GM23338 (cell line): ENCODE results near the gene ADH5. TPM values are rescaled to one million over a fixed set of nuclear protein-coding genes. Genes with fewer than 3 reads are reported as not detected.

ENCODE experiments used
- ATAC-seq: fragments of 200-7000 bp; cut with Tn5 transposase; 3 replicates; pipeline ENCODE4 v1.9.1; 2020
- DNase-seq: peaks from one replicate; pipeline ENCODE4 v3.0.0-alpha.2; 2015; ENCODE audit warnings: low spot score
- H2AFZ ChIP-seq: fragments of 200-600 bp; sonication (generic); 2 replicates; pipeline ENCODE4 v1.8.0; 2016; ENCODE audit warnings: antibody characterized with exemption, mild to moderate bottlenecking, moderate library complexity
- H3F3A ChIP-seq: fragments of 200-600 bp; sonication (generic); replicated peaks from 2 replicates; pipeline ENCODE4 v1.8.0; 2017; ENCODE audit warnings: antibody characterized with exemption, mixed run types, low read depth
- H3K27ac ChIP-seq: fragments of 200-600 bp; sonication (generic); 2 replicates; pipeline ENCODE4 v1.6.1; 2016; ENCODE audit warnings: low read depth
- H3K27me3 ChIP-seq: fragments of 200-600 bp; sonication (generic); 2 replicates; pipeline ENCODE4 v1.8.0; 2016; ENCODE audit warnings: mild to moderate bottlenecking, mixed run types, moderate library complexity; ENCODE audit not compliant: insufficient read depth
- H3K36me3 ChIP-seq: fragments of 200-600 bp; sonication (generic); 2 replicates; pipeline ENCODE4 v1.8.0; 2016; ENCODE audit warnings: mild to moderate bottlenecking; ENCODE audit not compliant: insufficient read depth
- H3K4me1 ChIP-seq: fragments of 200-600 bp; sonication (generic); 2 replicates; pipeline ENCODE4 v1.8.0; 2016; ENCODE audit warnings: mild to moderate bottlenecking, moderate library complexity; ENCODE audit not compliant: insufficient read depth
- H3K4me2 ChIP-seq: fragments of 200-600 bp; sonication (generic); 2 replicates; pipeline ENCODE4 v1.7.1; 2017; ENCODE audit warnings: mixed run types
- H3K4me3 ChIP-seq: fragments of 200-600 bp; sonication (generic); 2 replicates; pipeline ENCODE4 v1.6.1; 2016; ENCODE audit warnings: mixed run types
- H3K79me2 ChIP-seq: fragments of 200-600 bp; sonication (generic); replicated peaks from 2 replicates; pipeline ENCODE4 v1.8.0; 2017; ENCODE audit warnings: mild to moderate bottlenecking; ENCODE audit not compliant: insufficient read depth
- H3K9me2 ChIP-seq: fragments of 200-600 bp; sonication (generic); 2 replicates; pipeline ENCODE4 v1.8.0; 2017; ENCODE audit not compliant: insufficient read depth
- H4K20me1 ChIP-seq: fragments of 200-600 bp; sonication (generic); replicated peaks from 2 replicates; pipeline ENCODE4 v1.8.0; 2017; ENCODE audit warnings: mild to moderate bottlenecking; ENCODE audit not compliant: insufficient read depth
- H3K27ac Mint-ChIP-seq: 2 replicates; pipeline ENCODE4 v1.8.0; 2020; ENCODE audit warnings: inconsistent platforms, mild to moderate bottlenecking, moderate library complexity, mixed read lengths
- H3K27me3 Mint-ChIP-seq: 3 replicates; pipeline ENCODE4 v1.8.0; 2022; ENCODE audit warnings: low read depth, mild to moderate bottlenecking, moderate library complexity, mixed read lengths, inconsistent platforms; ENCODE audit not compliant: insufficient read depth, poor library complexity
- H3K36me3 Mint-ChIP-seq: 3 replicates; pipeline ENCODE4 v1.8.0; 2021; ENCODE audit warnings: low read depth, mild to moderate bottlenecking, inconsistent platforms, moderate library complexity, mixed read lengths
- H3K4me1 Mint-ChIP-seq: 3 replicates; pipeline ENCODE4 v1.8.0; 2020; ENCODE audit warnings: mild to moderate bottlenecking, inconsistent platforms, mixed read lengths
- H3K4me3 Mint-ChIP-seq: 3 replicates; pipeline ENCODE4 v1.8.0; 2021; ENCODE audit warnings: moderate library complexity, mild to moderate bottlenecking, inconsistent platforms, mixed read lengths
- H3K9me3 Mint-ChIP-seq: 3 replicates; pipeline ENCODE4 v1.8.0; 2020; ENCODE audit warnings: moderate library complexity, mild to moderate bottlenecking, inconsistent platforms, mixed read lengths
- EZH2 ChIP-seq: fragments of 200-600 bp; sonication (generic); IDR thresholded peaks from one replicate; pipeline ENCODE4 v1.8.0; 2017; ENCODE audit warnings: antibody characterized with exemption, mild to moderate bottlenecking, low read depth; ENCODE audit not compliant: unreplicated experiment
- EZH2phosphoT487 ChIP-seq: fragments of 200-600 bp; sonication (generic); IDR thresholded peaks from one replicate; pipeline ENCODE4 v1.8.1; 2018; ENCODE audit warnings: antibody characterized with exemption; ENCODE audit not compliant: unreplicated experiment
- JUNB ChIP-seq: IDR thresholded peaks from one replicate; pipeline ENCODE4 v1.6.1; 2016; ENCODE audit warnings: antibody characterized with exemption; ENCODE audit not compliant: unreplicated experiment
- NANOG ChIP-seq: IDR thresholded peaks from 2 replicates; pipeline ENCODE4 v1.6.1; 2016; ENCODE audit warnings: antibody characterized with exemption, borderline replicate concordance
- POLR2AphosphoS5 ChIP-seq: IDR thresholded peaks from 2 replicates; pipeline ENCODE4 v1.6.1; 2016; ENCODE audit warnings: antibody characterized with exemption, low read depth
- STAT1 ChIP-seq: IDR thresholded peaks from one replicate; pipeline ENCODE4 v1.6.1; 2016; ENCODE audit warnings: antibody characterized with exemption; ENCODE audit not compliant: unreplicated experiment
- ZNF114 ChIP-seq: fragments of 250-450 bp; sonication (Bioruptor Pico); IDR thresholded peaks from 2 replicates; pipeline ENCODE4 v1.5.0; 2020; ENCODE audit warnings: mild to moderate bottlenecking, moderate library complexity
- ZNF331 ChIP-seq: fragments of 250-450 bp; sonication (Bioruptor Pico); IDR thresholded peaks from 2 replicates; pipeline ENCODE4 v1.5.0; 2020; ENCODE audit warnings: low read depth, mild to moderate bottlenecking, moderate library complexity
- polyA plus RNA-seq: library from polyadenylated mRNA; unstranded; fragments of >200 nt; fragmentation: Nextera tagmentation; extraction: Ambion mirVana; gene quantifications from 2 replicates; pipeline ENCODE4 v1.2.1, GENCODE V29; 2016
- total RNA-seq: library from RNA; depleted of rRNA; stranded (reverse); fragments of >200 nt; shearing (Covaris generic); gene quantifications from 2 replicates; pipeline ENCODE4 v1.2.3, GENCODE V29; 2014
- TF ChIP-seq, protein P1 (sequence below): IDR thresholded peaks from 2 replicates; pipeline ENCODE4 v1.6.1; 2016; ENCODE audit warnings: antibody characterized with exemption
- TF ChIP-seq, protein P2 (sequence below), 2 experiments: fragments of 200-600 bp in 1 of 2; sonication (generic) in 1 of 2; conservative IDR thresholded peaks; 2 replicates each; pipeline versions ENCODE4 v1.5.1 to v1.6.1; 2016 to 2017; ENCODE audit warnings: antibody characterized with exemption in 2 of 2, low read depth in 2 of 2, mild to moderate bottlenecking in 2 of 2, moderate library complexity in 1 of 2
- TF ChIP-seq, protein P3 (sequence below): IDR thresholded peaks from one replicate; pipeline ENCODE4 v1.6.1; 2018; ENCODE audit warnings: antibody characterized with exemption; ENCODE audit not compliant: unreplicated experiment

Gene ADH5
- total and polyA plus RNA-seq, 2 experiments from 2014 or later: 224 to 250 TPM

DNA sequence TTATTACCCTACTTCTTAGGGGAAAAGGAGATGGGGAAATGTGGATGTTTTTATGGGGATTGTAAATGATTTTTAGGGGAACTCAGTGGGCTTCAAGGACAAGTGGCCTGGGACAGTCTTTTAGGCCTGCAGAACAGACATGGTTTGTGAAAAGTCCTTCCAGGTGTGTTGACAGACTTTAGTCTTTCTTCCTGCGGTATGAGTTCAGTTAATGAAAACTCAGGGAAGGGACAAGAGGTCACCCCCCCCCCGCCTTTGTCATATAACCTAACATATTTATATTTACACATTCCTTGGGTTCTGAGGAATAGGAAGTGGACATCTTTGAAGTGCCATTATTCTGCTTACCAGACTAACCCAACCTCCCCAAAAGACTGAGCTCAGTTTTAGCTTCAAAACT, 61.3 kb downstream of the ADH5 start:
- Histone ChIP-seq H3K9me2 (no peaks in the 10 kb centered on the region), H2AFZ (no peak overlapping the region), H3K36me3 (no peaks in the 10 kb centered on the region), H4K20me1 (peaks cover 40% of the 10 kb centered on the region), H3K4me2 (no peak overlapping the region), H3F3A (no peaks in the 10 kb centered on the region), H3K27me3 (no peaks in the 10 kb centered on the region), H3K4me1 (peaks cover 49% of the 10 kb centered on the region), H3K79me2 (peaks cover 100% of the 10 kb centered on the region), H3K27ac (no peak overlapping the region), H3K4me3 (no peak overlapping the region)
- peaks cover 19% of the 10 kb centered on the region for H3K36me3 Mint-ChIP-seq
- DNase-seq (no peak), ATAC-seq (no peak)
- TF ChIP-seq, protein P1, sequence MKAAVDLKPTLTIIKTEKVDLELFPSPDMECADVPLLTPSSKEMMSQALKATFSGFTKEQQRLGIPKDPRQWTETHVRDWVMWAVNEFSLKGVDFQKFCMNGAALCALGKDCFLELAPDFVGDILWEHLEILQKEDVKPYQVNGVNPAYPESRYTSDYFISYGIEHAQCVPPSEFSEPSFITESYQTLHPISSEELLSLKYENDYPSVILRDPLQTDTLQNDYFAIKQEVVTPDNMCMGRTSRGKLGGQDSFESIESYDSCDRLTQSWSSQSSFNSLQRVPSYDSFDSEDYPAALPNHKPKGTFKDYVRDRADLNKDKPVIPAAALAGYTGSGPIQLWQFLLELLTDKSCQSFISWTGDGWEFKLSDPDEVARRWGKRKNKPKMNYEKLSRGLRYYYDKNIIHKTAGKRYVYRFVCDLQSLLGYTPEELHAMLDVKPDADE: no peak
- TF ChIP-seq JUNB (no peak), ZNF114 (CRISPR knock-in tag) (no peak), EZH2phosphoT487 (no peak), EZH2 (no peak), POLR2AphosphoS5 (no peak), NANOG (no peak)
- TF ChIP-seq, protein P2, sequence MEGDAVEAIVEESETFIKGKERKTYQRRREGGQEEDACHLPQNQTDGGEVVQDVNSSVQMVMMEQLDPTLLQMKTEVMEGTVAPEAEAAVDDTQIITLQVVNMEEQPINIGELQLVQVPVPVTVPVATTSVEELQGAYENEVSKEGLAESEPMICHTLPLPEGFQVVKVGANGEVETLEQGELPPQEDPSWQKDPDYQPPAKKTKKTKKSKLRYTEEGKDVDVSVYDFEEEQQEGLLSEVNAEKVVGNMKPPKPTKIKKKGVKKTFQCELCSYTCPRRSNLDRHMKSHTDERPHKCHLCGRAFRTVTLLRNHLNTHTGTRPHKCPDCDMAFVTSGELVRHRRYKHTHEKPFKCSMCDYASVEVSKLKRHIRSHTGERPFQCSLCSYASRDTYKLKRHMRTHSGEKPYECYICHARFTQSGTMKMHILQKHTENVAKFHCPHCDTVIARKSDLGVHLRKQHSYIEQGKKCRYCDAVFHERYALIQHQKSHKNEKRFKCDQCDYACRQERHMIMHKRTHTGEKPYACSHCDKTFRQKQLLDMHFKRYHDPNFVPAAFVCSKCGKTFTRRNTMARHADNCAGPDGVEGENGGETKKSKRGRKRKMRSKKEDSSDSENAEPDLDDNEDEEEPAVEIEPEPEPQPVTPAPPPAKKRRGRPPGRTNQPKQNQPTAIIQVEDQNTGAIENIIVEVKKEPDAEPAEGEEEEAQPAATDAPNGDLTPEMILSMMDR (conservative IDR thresholded peaks at IDR 0.05; ENCODE audit: low read depth in 2 of 2): no peak
- TF ChIP-seq, protein P3, sequence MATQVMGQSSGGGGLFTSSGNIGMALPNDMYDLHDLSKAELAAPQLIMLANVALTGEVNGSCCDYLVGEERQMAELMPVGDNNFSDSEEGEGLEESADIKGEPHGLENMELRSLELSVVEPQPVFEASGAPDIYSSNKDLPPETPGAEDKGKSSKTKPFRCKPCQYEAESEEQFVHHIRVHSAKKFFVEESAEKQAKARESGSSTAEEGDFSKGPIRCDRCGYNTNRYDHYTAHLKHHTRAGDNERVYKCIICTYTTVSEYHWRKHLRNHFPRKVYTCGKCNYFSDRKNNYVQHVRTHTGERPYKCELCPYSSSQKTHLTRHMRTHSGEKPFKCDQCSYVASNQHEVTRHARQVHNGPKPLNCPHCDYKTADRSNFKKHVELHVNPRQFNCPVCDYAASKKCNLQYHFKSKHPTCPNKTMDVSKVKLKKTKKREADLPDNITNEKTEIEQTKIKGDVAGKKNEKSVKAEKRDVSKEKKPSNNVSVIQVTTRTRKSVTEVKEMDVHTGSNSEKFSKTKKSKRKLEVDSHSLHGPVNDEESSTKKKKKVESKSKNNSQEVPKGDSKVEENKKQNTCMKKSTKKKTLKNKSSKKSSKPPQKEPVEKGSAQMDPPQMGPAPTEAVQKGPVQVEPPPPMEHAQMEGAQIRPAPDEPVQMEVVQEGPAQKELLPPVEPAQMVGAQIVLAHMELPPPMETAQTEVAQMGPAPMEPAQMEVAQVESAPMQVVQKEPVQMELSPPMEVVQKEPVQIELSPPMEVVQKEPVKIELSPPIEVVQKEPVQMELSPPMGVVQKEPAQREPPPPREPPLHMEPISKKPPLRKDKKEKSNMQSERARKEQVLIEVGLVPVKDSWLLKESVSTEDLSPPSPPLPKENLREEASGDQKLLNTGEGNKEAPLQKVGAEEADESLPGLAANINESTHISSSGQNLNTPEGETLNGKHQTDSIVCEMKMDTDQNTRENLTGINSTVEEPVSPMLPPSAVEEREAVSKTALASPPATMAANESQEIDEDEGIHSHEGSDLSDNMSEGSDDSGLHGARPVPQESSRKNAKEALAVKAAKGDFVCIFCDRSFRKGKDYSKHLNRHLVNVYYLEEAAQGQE: no peak
- peaks cover 68% of the 10 kb centered on the region for H3K4me1 Mint-ChIP-seq
- H3K27me3 Mint-ChIP-seq: peaks cover 2% of the 10 kb centered on the region
- H3K27ac Mint-ChIP-seq: no peak overlapping the region; the same call in 1 of the 2 replicates
- H3K9me3 Mint-ChIP-seq: peaks cover 6% of the 10 kb centered on the region; the same call in 1 of the 3 replicates
- no peak overlapping the region for H3K4me3 Mint-ChIP-seq

DNA sequence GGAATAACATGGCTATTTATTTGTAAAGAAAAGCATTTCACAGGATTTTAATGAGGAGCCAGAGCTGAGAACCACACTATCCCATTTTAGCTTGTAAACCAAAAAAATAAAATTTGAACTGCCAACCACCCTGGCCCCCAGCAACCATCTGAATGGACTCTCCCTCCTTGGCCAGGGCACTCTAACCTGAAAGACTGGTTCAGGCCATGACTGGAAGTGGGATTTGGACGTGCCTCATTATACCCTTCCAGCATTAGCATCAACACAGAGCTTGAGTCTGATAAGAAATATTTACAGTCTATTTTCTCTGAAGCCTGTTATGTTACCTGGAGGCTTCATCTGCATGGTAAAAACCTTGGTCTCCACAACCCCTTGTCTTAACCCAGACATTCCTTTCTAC, 63.1 kb downstream of the ADH5 start:
- Histone ChIP-seq H3F3A (no peaks in the 10 kb centered on the region), H3K4me1 (peaks cover 41% of the 10 kb centered on the region), H3K36me3 (0 out of 2 replicates have a peak, but pooled peaks cover 11% of the 10 kb centered on the region), H4K20me1 (peaks cover 37% of the 10 kb centered on the region), H3K27ac (no peak overlapping the region), H3K4me3 (no peak overlapping the region), H3K4me2 (0 out of 2 replicates have a peak overlapping the region, but pooled peaks have one; percentile 21), H3K27me3 (no peaks in the 10 kb centered on the region), H2AFZ (no peak overlapping the region), H3K9me2 (peaks cover 3% of the 10 kb centered on the region; the same call in 1 of the 2 replicates), H3K79me2 (peaks cover 100% of the 10 kb centered on the region)
- ATAC-seq (no peak), DNase-seq (no peak)
- Mint-ChIP-seq H3K4me3 (no peak overlapping the region), H3K9me3 (peaks cover 23% of the 10 kb centered on the region), H3K27me3 (no peaks in the 10 kb centered on the region), H3K4me1 (peaks cover 57% of the 10 kb centered on the region), H3K27ac (peak overlapping the region; percentile 51; the same call in 1 of the 2 replicates), H3K36me3 (peaks cover 34% of the 10 kb centered on the region)
- TF ChIP-seq ZNF331 (CRISPR knock-in tag): no peak
- TF ChIP-seq, protein P1: no peak
- no peak for TF ChIP-seq STAT1
- TF ChIP-seq JUNB: no peak
- TF ChIP-seq EZH2: no peak
